Mucosa of descending colon (tissue), 3 donors: Measurements from ENCODE around the gene SESN3. TPM values are rescaled to one million over a fixed set of nuclear protein-coding genes. Genes with fewer than 3 reads are reported as not detected.
A peak's percentile ranks its signal among the peaks of the same experiment; 100 is the strongest.

Experiments
- ATAC-seq: fragments of 200-7000 bp; cut with Tn5 transposase; one replicate; pipeline ENCODE4 v1.9.1; 2020; ENCODE audit warnings: mild to moderate bottlenecking, moderate library complexity
- DNase-seq, 3 donors: peaks; one replicate each; pipeline ENCODE4 v3.0.0-alpha.2; 2020
- H3K36me3 ChIP-seq: fragments of 200-600 bp; one replicate; pipeline ENCODE4 v1.8.0; 2021; ENCODE audit warnings: low read depth, mild to moderate bottlenecking
- H3K4me1 ChIP-seq: fragments of 200-600 bp; one replicate; pipeline ENCODE4 v1.8.0; 2021; ENCODE audit warnings: low read depth, mild to moderate bottlenecking
- H3K4me3 ChIP-seq: fragments of 200-600 bp; one replicate; pipeline ENCODE4 v1.8.0; 2021; ENCODE audit warnings: mild to moderate bottlenecking
- H3K9me3 ChIP-seq: fragments of 200-600 bp; one replicate; pipeline ENCODE4 v1.8.0; 2021; ENCODE audit warnings: mild to moderate bottlenecking
- CTCF ChIP-seq: fragments of 200-600 bp; IDR thresholded peaks from one replicate; pipeline ENCODE4 v1.8.0; 2022; ENCODE audit warnings: antibody characterized with exemption, mild to moderate bottlenecking
- intact Hi-C, 2 donors: fragments of 100-400 bp; cut with DNase I in 1 of 2; cut with micrococcal nuclease in 1 of 2; formaldehyde crosslinking; loops; one replicate each; pipeline versions ENCODE4 v1.11.0 to v1.11.1; 2022; cut with DNase I, micrococcal nuclease
- total RNA-seq, 3 donors: library from RNA; stranded (reverse); fragmentation: NEBNext Ultra II Directional in 2 of 3; extraction: Animal tissue kit (Norgen Biotek cat#: 25700) in 2 of 3; gene quantifications; one replicate each; pipeline versions ENCODE4 v1.2.1 to v1.2.4, GENCODE V29; 2021 to 2023
- donor health status: DM: no; HTN: no; CAD: no; lungs with moderate emphysema.
- donor health status: DM: no; HTN: no; CAD: no.
- donor health status: DM: no; HTN: yes; CAD: no.

SESN3 gene
- total RNA-seq, 3 donors from 2014 or later: 13.8 to 26.1 (median 17.5) TPM

GRCh38 chr11:95156133-95156721 lies 74.8 kb downstream of the SESN3 start:
- intact Hi-C loops: no loop called here
- TF ChIP-seq CTCF: no peak

GRCh38 chr11:95155385-95155784 lies 75.6 kb downstream of the SESN3 start:
- Histone ChIP-seq H3K4me1 (peaks cover 6% of the 10 kb centered on the region), H3K4me3 (no peak overlapping the region), H3K9me3 (no peaks in the 10 kb centered on the region), H3K36me3 (no peaks in the 10 kb centered on the region)
- intact Hi-C loops: no loop called here
- DNase-seq (no peak), ATAC-seq (no peak)
- TF ChIP-seq CTCF: no peak

More at GRCh38 chr11:95156133-95156721, 74.8 kb downstream of the SESN3 start:
- Histone ChIP-seq H3K9me3 (no peaks in the 10 kb centered on the region), H3K4me1 (peaks cover 6% of the 10 kb centered on the region), H3K36me3 (no peaks in the 10 kb centered on the region), H3K4me3 (no peak overlapping the region)
- ATAC-seq (no peak), DNase-seq (no peak)

GRCh38 chr11:95154514-95154913 lies 76.5 kb downstream of the SESN3 start:
- ATAC-seq: no peak
- no peaks in the 10 kb centered on the region for H3K9me3 ChIP-seq
- H3K36me3 ChIP-seq: no peaks in the 10 kb centered on the region
- intact Hi-C loops: loop anchor here (5.0 kb wide), 3 partner anchors 87 to 608 kb away; partner anchors contain the start of gene SRSF8 (in 1 of the 2)
- no peak overlapping the region for H3K4me3 ChIP-seq
- no peak for TF ChIP-seq CTCF
- peak in 2 of 3 donors; percentile 72 for DNase-seq
- peaks cover 6% of the 10 kb centered on the region for H3K4me1 ChIP-seq

GRCh38 chr11:95153857-95154246 lies 77.2 kb downstream of the SESN3 start:
- Histone ChIP-seq H3K4me1 (peaks cover 6% of the 10 kb centered on the region), H3K36me3 (no peaks in the 10 kb centered on the region), H3K9me3 (no peaks in the 10 kb centered on the region), H3K4me3 (no peak overlapping the region)
- no peak for ATAC-seq
- intact Hi-C loops: loop anchor here (2.0 to 5.0 kb wide), 4 partner anchors 87 to 608 kb away; partner anchors contain the start of gene SRSF8 (in 1 of the 2)
- TF ChIP-seq CTCF: no peak
- no peak for DNase-seq

GRCh38 chr11:95152876-95153856 lies 77.8 kb downstream of the SESN3 start:
- Histone ChIP-seq H3K36me3 (no peaks in the 10 kb centered on the region), H3K9me3 (no peaks in the 10 kb centered on the region), H3K4me3 (no peak overlapping the region), H3K4me1 (peaks cover 6% of the 10 kb centered on the region)
- ATAC-seq (no peak), DNase-seq (no peak)
- no peak for TF ChIP-seq CTCF
- intact Hi-C loops: loop anchor here (2.0 to 5.0 kb wide), 4 partner anchors 86 to 609 kb away; partner anchors contain the start of gene SRSF8 (in 1 of the 2)
